ENCODE results near the gene ICAM5.

DNA sequence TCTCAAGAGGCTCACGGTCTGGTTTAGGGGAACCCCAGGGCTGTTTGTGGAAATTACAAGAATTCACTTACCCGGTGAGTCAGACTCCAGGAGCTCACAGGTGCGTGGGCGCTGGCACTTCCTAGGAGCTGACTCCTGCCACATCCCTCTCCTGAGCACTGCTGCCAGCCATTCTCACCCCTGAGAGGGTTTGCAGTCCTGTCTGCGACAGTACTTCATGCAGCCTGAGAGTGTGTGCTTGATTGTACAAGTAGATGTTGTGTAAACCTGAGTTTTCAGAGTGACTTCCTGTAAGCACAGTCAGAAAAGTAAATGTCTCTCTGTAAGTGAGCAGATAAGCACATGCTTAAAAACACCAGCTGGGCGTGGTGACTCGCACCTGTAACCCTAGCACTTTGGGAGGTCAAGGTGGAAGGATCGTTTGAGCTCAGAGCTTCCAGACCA, 29.6 kb upstream of the ICAM5 start:
- TF ChIP-seq SP1 (IDR thresholded peaks at IDR 0.05) (no peak), BHLHE40 (IDR thresholded peaks at IDR 0.05; ENCODE audit: borderline replicate concordance) (no peak), L3MBTL2 (conservative IDR thresholded peaks at IDR 0.05) (no peak), TARDBP (IDR thresholded peaks at IDR 0.05) (no peak), NFRKB (IDR thresholded peaks at IDR 0.05) (no peak), CTBP1 (IDR thresholded peaks at IDR 0.05; ENCODE audit: borderline replicate concordance) (no peak), LEF1 (IDR thresholded peaks at IDR 0.05; ENCODE audit: borderline replicate concordance) (no peak), FOXK2 (IDR thresholded peaks at IDR 0.05) (no peak), SUZ12 (IDR thresholded peaks at IDR 0.05) (no peak), ELF4 (IDR thresholded peaks at IDR 0.05) (no peak)
- TF ChIP-seq, protein P1, sequence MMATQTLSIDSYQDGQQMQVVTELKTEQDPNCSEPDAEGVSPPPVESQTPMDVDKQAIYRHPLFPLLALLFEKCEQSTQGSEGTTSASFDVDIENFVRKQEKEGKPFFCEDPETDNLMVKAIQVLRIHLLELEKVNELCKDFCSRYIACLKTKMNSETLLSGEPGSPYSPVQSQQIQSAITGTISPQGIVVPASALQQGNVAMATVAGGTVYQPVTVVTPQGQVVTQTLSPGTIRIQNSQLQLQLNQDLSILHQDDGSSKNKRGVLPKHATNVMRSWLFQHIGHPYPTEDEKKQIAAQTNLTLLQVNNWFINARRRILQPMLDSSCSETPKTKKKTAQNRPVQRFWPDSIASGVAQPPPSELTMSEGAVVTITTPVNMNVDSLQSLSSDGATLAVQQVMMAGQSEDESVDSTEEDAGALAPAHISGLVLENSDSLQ (IDR thresholded peaks at IDR 0.05), result no peak

All from HEK293T (cell line).